K562 (cell line): ENCODE results near the gene BARX2.

Experiments used
- CHD7 ChIP-seq: fragments of 200-600 bp; sonication (generic); IDR thresholded peaks from one replicate; pipeline ENCODE4 v1.6.1; 2012; ENCODE audit warnings: mild to moderate bottlenecking, low read depth, low read length, inconsistent platforms
- CTCF ChIP-seq, 3 experiments: IDR thresholded peaks in 2 of 3; conservative IDR thresholded peaks in 1 of 3; 2 replicates each; pipeline ENCODE4 v1.5.1; 2011 to 2012; ENCODE audit warnings: low read length in 3 of 3, mild to moderate bottlenecking in 3 of 3, control low read depth in 2 of 3, improper control_type of control experiment in 1 of 3, inconsistent platforms in 1 of 3, low read depth in 1 of 3, mixed read lengths in 1 of 3, moderate library complexity in 1 of 3; ENCODE audit not compliant: insufficient read depth in 2 of 3
- EZH2 ChIP-seq: IDR thresholded peaks from 2 replicates; pipeline ENCODE4 v1.6.1; 2012; ENCODE audit warnings: low read depth, mild to moderate bottlenecking, inconsistent platforms, low read length, borderline replicate concordance
- GABPA ChIP-seq: fragments of 200-800 bp; sonication (Bioruptor generic); conservative IDR thresholded peaks from 2 replicates; pipeline ENCODE4 v1.6.1; 2016; ENCODE audit warnings: low read depth, missing genetic modification characterization, missing compliant biosample characterization
- HDAC2 ChIP-seq: fragments of 450-650 bp; IDR thresholded peaks from 2 replicates; pipeline ENCODE4 v1.6.1; 2016; ENCODE audit warnings: mild to moderate bottlenecking
- JUN ChIP-seq, 2 experiments: sonication (generic) in 1 of 2; formaldehyde crosslinking in 1 of 2; IDR thresholded peaks; 2 replicates each; pipeline versions ENCODE4 v1.6.1 to v1.8.0; 2012 to 2022; ENCODE audit warnings: borderline replicate concordance in 2 of 2, mild to moderate bottlenecking in 2 of 2, improper control_type of control experiment in 1 of 2, low read depth in 1 of 2, low read length in 1 of 2, missing genetic modification reagents in 1 of 2
- MTA2 ChIP-seq: fragments of 450-650 bp; IDR thresholded peaks from 2 replicates; pipeline ENCODE4 v1.6.1; 2016; ENCODE audit warnings: low read depth
- NRF1 ChIP-seq, 2 experiments: fragments of 450-650 bp; IDR thresholded peaks in 1 of 2; conservative IDR thresholded peaks in 1 of 2; 2 replicates each; pipeline ENCODE4 v1.6.1; 2014; ENCODE audit warnings: mild to moderate bottlenecking in 2 of 2
- SMC3 ChIP-seq: conservative IDR thresholded peaks from 2 replicates; pipeline ENCODE4 v1.6.1; 2011; ENCODE audit warnings: low read depth, low read length, improper control_type of control experiment; ENCODE audit not compliant: insufficient read depth
- TRIM28 ChIP-seq: fragments of 450-650 bp; IDR thresholded peaks from 2 replicates; pipeline ENCODE4 v1.6.1; 2017
- ZNF133 ChIP-seq: fragments of 250-450 bp; sonication (Bioruptor Pico); IDR thresholded peaks from 2 replicates; pipeline ENCODE4 v1.4.0; 2020; ENCODE audit warnings: mild to moderate bottlenecking
- ZNF274 ChIP-seq: IDR thresholded peaks from 2 replicates; pipeline ENCODE4 v1.6.1; 2011; ENCODE audit warnings: low read depth, mild to moderate bottlenecking, low read length, moderate library complexity, borderline replicate concordance
- TF ChIP-seq, protein P1 (sequence below): sonication (generic); formaldehyde crosslinking; IDR thresholded peaks from 2 replicates; pipeline ENCODE4 v1.8.1; 2022; ENCODE audit warnings: missing genetic modification reagents

- no peak for TF ChIP-seq ZNF274
- TF ChIP-seq ZNF133 (CRISPR knock-in tag): no peak
- TF ChIP-seq CTCF (IDR thresholded peaks at IDR 0.05 in 2 of 3, conservative IDR thresholded peaks at IDR 0.05 in 1 of 3; ENCODE audit: insufficient read depth in 2 of 3, low read depth in 1 of 3, low read length in 3 of 3): no peak
- no peak for TF ChIP-seq MTA2
- TF ChIP-seq JUN (IDR thresholded peaks at IDR 0.05; ENCODE audit: borderline replicate concordance, low read depth, low read length): no peak
- no peak for TF ChIP-seq JUN (CRISPR knock-in tag; IDR thresholded peaks at IDR 0.05; ENCODE audit: borderline replicate concordance)
- TF ChIP-seq SMC3: no peak
- no peak for TF ChIP-seq NRF1 (conservative IDR thresholded peaks at IDR 0.05 in 1 of 2, IDR thresholded peaks at IDR 0.05 in 1 of 2)
- TF ChIP-seq GABPA (tag): no peak
- TF ChIP-seq EZH2: no peak
- TF ChIP-seq HDAC2: no peak
- TF ChIP-seq CHD7: no peak
- TF ChIP-seq, protein P1, sequence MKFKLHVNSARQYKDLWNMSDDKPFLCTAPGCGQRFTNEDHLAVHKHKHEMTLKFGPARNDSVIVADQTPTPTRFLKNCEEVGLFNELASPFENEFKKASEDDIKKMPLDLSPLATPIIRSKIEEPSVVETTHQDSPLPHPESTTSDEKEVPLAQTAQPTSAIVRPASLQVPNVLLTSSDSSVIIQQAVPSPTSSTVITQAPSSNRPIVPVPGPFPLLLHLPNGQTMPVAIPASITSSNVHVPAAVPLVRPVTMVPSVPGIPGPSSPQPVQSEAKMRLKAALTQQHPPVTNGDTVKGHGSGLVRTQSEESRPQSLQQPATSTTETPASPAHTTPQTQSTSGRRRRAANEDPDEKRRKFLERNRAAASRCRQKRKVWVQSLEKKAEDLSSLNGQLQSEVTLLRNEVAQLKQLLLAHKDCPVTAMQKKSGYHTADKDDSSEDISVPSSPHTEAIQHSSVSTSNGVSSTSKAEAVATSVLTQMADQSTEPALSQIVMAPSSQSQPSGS (CRISPR knock-in tag): no peak
- no peak for TF ChIP-seq TRIM28
Observed at GRCh38 chr11:129446572-129446971, 70.9 kb downstream of the BARX2 start.
